Stimulated activated CD4-positive, alpha-beta T cell treated with anti-CD3 and anti-CD28 coated beads, Interleukin-12 subunit alpha, Interleukin-12 subunit beta, amount 100 ng/mL, for 24 hours (primary cell): ENCODE data around the gene ANKS3.

Source experiments
- DNase-seq, 2 experiments: peaks; one replicate each; pipeline ENCODE4 v3.0.0-alpha.2; 2020; ENCODE audit warnings: low read depth in 2 of 2

The ANKS3 gene, protein sequence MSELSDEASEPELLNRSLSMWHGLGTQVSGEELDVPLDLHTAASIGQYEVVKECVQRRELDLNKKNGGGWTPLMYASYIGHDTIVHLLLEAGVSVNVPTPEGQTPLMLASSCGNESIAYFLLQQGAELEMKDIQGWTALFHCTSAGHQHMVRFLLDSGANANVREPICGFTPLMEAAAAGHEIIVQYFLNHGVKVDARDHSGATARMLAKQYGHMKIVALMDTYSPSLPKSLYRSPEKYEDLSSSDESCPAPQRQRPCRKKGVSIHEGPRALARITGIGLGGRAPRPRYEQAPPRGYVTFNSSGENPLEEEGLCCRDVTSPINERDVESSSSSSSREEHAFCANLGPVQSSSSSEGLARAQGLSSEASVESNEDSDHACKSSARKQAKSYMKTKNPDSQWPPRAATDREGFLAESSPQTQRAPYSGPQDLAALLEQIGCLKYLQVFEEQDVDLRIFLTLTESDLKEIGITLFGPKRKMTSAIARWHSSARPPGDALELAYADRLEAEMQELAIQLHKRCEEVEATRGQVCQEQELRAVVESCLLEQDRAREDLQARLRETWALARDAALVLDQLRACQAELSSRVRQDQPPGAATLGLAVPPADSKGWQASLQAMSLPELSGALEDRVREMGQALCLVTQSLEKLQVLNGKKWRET

GRCh38 chr16:4734063-4734729, at the start of gene ANKS3, which contains the start of gene DNAAF8:
TSS of gene ANKS3 (minus strand) at chr16:4734271. CDS start at chr16:4730149, 4,122 bp downstream.
TSS of gene DNAAF8 (plus strand) at chr16:4734537. CDS start at chr16:4736515, 1,978 bp downstream.
- peak; percentile 59 to 75 for DNase-seq

DNA sequence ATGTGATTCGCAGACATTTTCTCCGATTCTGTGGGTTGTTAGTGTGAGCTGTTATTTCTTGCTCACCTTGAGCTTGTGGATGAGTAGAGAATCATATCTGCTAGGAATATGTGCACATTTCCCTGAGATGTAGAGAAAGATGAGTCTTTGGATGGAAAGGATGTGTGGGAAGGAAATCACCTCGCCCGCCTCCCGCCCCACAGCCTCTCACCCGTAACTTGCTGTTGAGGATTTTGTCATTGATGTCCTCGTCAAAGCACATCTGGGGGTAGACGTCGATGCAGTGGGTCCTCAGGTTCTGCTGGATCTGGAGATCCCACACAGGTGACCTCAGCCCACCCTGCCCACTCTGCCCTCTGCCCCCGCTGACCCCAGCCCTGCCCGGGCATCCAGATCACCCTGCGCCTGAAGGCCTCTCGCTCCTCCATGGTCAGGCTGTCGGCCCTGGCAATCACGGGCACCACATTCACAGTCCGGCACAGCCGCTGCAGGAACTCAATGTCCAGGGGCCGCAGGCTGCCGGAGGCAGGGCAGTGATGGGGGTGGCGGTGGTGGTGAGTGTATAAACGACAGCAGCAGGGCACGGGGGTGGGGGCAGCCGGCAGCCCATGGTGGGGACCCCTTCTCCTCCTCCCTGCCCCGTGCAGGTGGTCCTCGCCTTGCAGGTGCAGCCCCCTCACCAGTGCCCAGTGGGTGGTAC, 49.3 kb upstream of the ANKS3 start:
- no peak for DNase-seq

DNA sequence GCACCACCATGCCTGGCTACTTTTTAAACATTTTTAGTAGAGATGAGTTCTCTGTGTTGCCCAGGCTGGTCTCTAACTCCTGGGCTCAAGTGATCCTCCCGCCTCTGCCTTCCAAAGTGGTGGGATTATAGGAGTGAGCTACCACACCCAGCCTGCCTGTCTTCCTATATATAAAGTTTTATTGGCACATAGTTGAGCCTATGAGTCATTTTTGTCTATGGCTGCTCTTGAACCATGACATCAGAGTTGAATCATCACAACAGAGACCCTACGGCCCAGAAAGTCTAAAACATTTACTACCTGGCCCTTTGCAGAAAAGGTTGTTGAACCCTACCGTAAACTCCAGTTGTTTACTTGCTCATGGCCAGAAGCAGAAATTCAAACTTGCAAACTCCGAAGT, 46.2 kb upstream of the ANKS3 start:
- DNase-seq = no peak

DNA sequence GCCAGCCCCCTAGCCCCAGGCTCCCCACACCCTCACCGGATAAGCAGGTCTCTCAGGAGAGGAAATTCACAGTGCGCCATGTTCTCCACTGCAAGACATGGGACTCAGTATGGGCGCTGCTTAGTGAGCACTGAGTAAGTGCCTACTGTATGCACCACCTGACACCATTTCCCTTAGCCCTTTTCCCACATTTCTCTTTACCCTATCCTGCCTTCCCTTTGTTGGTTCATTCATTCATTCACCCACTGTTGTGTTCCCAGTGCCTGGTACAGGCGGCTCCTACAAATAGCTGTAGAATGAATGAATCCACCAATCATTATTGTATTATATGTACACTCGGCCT, 44.0 kb upstream of the ANKS3 start:
- no peak for DNase-seq

GRCh38 chr16:4777339-4778049, 43.4 kb upstream of the ANKS3 start:
- no peak for DNase-seq

- DNase-seq = no peak
These were observed 42.2 kb upstream of the ANKS3 start for GRCh38 chr16:4776141-4776705.

DNA sequence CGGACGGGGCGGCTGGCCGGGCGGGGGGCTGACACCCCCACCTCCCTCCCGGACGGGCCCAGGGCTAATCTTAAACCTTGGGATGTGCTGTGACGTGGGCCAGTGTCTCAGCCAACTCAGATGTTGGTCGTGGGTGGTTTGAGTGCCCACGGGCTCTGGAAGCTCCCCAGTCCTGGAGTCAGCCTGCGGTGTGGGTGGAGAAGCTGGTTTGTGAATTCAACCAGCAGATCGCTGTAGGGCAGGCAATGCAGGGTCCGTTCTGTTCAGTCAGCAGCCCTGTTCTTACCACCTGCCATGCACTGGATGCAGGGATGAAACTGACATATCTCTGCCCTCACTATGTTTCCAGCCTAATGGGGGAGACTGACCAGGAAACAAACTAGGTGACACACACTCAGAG, 40.9 kb upstream of the ANKS3 start:
- no peak for DNase-seq

GRCh38 chr16:4772351-4772750, 38.3 kb upstream of the ANKS3 start:
- no peak for DNase-seq

- no peak for DNase-seq
These were observed 37.6 kb upstream of the ANKS3 start for GRCh38 chr16:4771646-4772045.

DNA sequence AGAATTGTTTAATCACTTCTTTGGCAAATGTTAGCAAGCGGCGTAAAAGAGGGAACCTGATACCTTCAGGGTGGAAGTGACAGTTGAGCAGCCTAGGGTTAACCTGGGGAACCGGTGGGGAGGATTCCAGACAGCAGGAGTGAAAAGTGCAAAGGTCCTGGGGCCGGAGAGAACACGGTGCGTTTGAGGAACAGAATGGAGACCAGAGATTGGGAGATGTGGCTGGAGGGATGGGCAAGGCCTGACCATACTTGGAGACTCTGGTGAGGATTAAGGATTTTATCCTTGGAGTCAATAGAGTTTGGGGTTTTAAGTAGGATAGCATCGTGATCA, 35.2 kb upstream of the ANKS3 start:
- no peak for DNase-seq

GRCh38 chr16:4768549-4769305, 34.7 kb upstream of the ANKS3 start:
- DNase-seq = peak; percentile 88 to 94

DNA sequence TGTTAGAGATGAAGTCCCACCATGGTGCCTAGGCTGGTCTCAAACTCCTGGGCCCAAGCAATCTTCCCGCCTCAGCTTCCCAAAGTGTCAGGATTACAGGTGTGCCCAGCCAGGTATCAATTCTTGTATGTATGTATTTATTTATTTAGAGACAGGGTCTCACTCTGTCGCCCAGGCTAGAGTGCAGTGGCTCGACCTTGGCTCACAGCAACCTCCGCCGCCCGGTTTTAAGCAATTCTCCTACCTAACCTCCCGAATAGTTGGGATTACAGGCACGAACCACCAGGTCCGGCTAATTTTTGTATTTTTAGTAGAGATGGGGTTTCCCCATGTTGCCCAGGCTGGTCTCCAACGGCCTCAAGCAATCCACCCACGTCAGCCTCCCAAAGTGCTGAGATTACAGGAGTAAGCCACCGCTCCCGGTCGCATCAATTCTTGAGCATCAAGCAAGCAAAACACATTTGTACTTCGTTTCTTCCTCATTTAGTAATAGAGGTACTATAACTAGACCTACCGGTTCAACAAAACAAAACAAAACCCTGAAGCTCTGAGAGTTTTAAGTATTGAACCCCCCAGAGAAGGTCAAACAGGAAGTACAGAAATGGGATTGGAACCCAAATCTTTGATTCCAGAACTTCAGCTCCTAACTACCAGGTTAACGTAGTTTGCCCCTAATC, 33.9 kb upstream of the ANKS3 start:
- DNase-seq = no peak

- peak; percentile 97 for DNase-seq
These were observed 33.0 kb upstream of the ANKS3 start, which contains the start of gene ZNF500 for GRCh38 chr16:4766875-4767628. TSS of gene ZNF500 (minus strand) at chr16:4767162. CDS start at chr16:4765978, 1,184 bp downstream.

DNA sequence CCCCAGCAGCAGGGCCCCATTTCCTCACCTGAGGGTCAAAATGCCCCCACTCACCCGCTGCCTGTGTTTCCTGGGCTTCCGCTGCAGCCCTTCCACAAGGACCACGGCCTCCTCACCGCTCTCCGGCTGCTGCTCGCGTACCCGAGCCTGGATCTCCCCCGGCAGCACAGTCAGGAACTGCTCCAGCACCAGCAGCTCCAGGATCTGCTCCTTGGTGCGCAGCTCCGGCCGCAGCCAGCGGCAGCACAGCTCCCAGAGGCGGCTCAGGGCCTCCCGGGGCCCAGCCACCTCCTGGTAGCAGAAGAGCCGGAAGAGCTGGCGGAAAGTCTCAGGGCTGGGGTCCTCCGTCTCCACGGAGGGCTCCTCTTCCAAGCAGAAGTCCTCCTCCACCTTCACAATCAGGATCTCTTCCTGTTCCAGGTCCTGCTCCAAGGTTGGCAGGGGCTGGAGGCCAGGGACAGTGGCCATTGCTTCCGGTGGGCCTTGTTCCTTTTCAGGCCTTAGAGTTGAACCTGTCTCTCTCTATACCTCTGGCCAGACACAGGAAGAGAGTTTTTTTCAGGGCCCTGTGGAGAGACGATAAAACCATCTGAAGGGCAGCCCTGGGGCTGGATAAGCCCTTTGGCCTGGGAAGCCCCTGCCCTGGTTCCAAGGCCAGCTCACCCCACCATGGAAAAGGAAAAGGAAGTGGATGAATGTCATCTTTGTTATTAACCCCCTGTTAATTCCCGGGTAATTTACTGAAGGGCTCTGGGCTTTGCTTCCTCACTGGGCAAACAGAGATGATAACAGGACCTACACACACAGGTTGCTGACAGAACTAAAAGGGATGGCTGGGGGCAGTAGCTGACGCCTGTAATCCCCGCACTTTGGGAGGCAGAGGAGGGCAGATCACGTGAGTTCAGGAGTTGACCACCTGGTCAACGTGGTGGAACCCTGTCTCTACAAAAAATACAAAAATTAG, 31.7 kb upstream of the ANKS3 start:
- DNase-seq = no peak

GRCh38 chr16:4763791-4764190, 29.7 kb upstream of the ANKS3 start:
- DNase-seq = no peak

- DNase-seq = no peak
These were observed 28.1 kb upstream of the ANKS3 start for GRCh38 chr16:4762205-4762604.

- DNase-seq = no peak
These were observed 26.3 kb upstream of the ANKS3 start for GRCh38 chr16:4760221-4760910.
